Tibial artery (tissue), 4 donors: ENCODE results near the gene PRAMEF5.
"Not testable (repeated sequence)": the region's sequence is repeated elsewhere in the genome, so short reads cannot be mapped to it uniquely, and the experiment has no call there.

ENCODE experiments used
- DNase-seq, 2 donors: peaks; one replicate each; pipeline ENCODE4 v3.0.0-alpha.2; 2019
- H3K27ac ChIP-seq, 2 donors: fragments of 200-600 bp; sonication (generic) in 1 of 2; 1 replicate in 1 of 2; 2 replicates in 1 of 2; pipeline ENCODE4 v1.5.1; 2018 to 2019; ENCODE audit warnings: mild to moderate bottlenecking in 1 of 2
- H3K27me3 ChIP-seq, 2 donors: fragments of 200-600 bp; sonication (generic) in 1 of 2; one replicate each; pipeline versions ENCODE4 v1.5.1 to v1.6.0; 2016 to 2019
- H3K36me3 ChIP-seq, 3 donors: fragments of 200-600 bp; sonication (generic) in 2 of 3; one replicate each; pipeline ENCODE4 v1.5.1; 2016 to 2019; ENCODE audit warnings: mild to moderate bottlenecking in 2 of 3
- H3K4me1 ChIP-seq, 4 donors: fragments of 200-600 bp; sonication (generic) in 2 of 4; 1 replicate in 3 of 4; 2 replicates in 1 of 4; pipeline ENCODE4 v1.5.1; 2016 to 2019
- H3K4me3 ChIP-seq, 2 donors: fragments of 200-600 bp; sonication (generic) in 1 of 2; 1 replicate in 1 of 2; 2 replicates in 1 of 2; pipeline ENCODE4 v1.5.1; 2018 to 2019; ENCODE audit warnings: mild to moderate bottlenecking in 2 of 2
- H3K9me3 ChIP-seq, 3 donors: fragments of 200-600 bp; sonication (generic) in 1 of 3; one replicate each; pipeline ENCODE4 v1.5.1; 2016 to 2019
- CTCF ChIP-seq, 2 experiments: fragments of 200-600 bp in 1 of 2; fragments of 450-650 bp in 1 of 2; IDR thresholded peaks; one replicate each; pipeline ENCODE4 v1.5.1; 2017 to 2019; ENCODE audit warnings: antibody characterized with exemption in 2 of 2, mild to moderate bottlenecking in 1 of 2, moderate library complexity in 1 of 2
- intact Hi-C: fragments of 100-400 bp; cut with DNase I; formaldehyde crosslinking; loops from one replicate; pipeline ENCODE4 v1.15.0; 2023; ENCODE audit warnings: low total_unique reads

The PRAMEF5 gene

GRCh38 chr1:13253898-13254297 lies at the start of gene PRAMEF5:
Gene PRAMEF5, plus strand, starts transcription at chr1:13254198. Its CDS starts 5,071 bp downstream, at chr1:13259269.
- H3K9me3 ChIP-seq, DNase-seq, H3K4me1 ChIP-seq, H3K27me3 ChIP-seq, H3K27ac ChIP-seq, intact Hi-C loops, H3K36me3 ChIP-seq, H3K4me3 ChIP-seq: not testable (repeated sequence)

- DNase-seq, H3K36me3 ChIP-seq, H3K4me1 ChIP-seq, H3K27me3 ChIP-seq, intact Hi-C loops, H3K27ac ChIP-seq, H3K9me3 ChIP-seq, H3K4me3 ChIP-seq: not testable (repeated sequence)
Measured at GRCh38 chr1:13208712-13209111, 45.3 kb upstream of the PRAMEF5 start.

GRCh38 chr1:13216619-13217018 lies 37.4 kb upstream of the PRAMEF5 start:
- H3K4me1 ChIP-seq, intact Hi-C loops: not testable (repeated sequence)

GRCh38 chr1:13219203-13219602 lies 34.8 kb upstream of the PRAMEF5 start:
- H3K36me3 ChIP-seq, H3K27me3 ChIP-seq, H3K4me1 ChIP-seq, H3K27ac ChIP-seq, H3K9me3 ChIP-seq, H3K4me3 ChIP-seq, DNase-seq, intact Hi-C loops: not testable (repeated sequence)

More at GRCh38 chr1:13216619-13217018, 37.4 kb upstream of the PRAMEF5 start:
- DNase-seq, H3K4me3 ChIP-seq, H3K27me3 ChIP-seq, H3K36me3 ChIP-seq, H3K9me3 ChIP-seq, H3K27ac ChIP-seq: not testable (repeated sequence)

- H3K9me3 ChIP-seq, DNase-seq, H3K36me3 ChIP-seq, H3K4me3 ChIP-seq, intact Hi-C loops, H3K27me3 ChIP-seq, H3K4me1 ChIP-seq, H3K27ac ChIP-seq: not testable (repeated sequence)
Measured at GRCh38 chr1:13222788-13223187, 31.2 kb upstream of the PRAMEF5 start.

- Histone ChIP-seq H3K4me1 (no peaks in the 10 kb centered on the region), H3K27me3 (peaks cover 0 to 7% of the 10 kb centered on the region in 2 donors), H3K27ac (no peak overlapping the region), H3K36me3 (no peaks in the 10 kb centered on the region), H3K4me3 (no peak overlapping the region), H3K9me3 (no peaks in the 10 kb centered on the region)
- intact Hi-C loops = no loop called here
- no peak for DNase-seq
- TF ChIP-seq CTCF (IDR thresholded peaks at IDR 0.05) = no peak
Measured at GRCh38 chr1:13224480-13225060, 29.4 kb upstream of the PRAMEF5 start.

- H3K9me3 ChIP-seq, H3K27ac ChIP-seq, intact Hi-C loops, DNase-seq, H3K27me3 ChIP-seq, H3K4me1 ChIP-seq, H3K36me3 ChIP-seq, H3K4me3 ChIP-seq: not testable (repeated sequence)
Measured at GRCh38 chr1:13225675-13226204, 28.3 kb upstream of the PRAMEF5 start, which contains the start of gene PRAMEF18. Gene PRAMEF18, minus strand, starts transcription at chr1:13226154. Its CDS starts 48 bp downstream, at chr1:13226106.

GRCh38 chr1:13227271-13228055 lies 26.5 kb upstream of the PRAMEF5 start:
- H3K9me3 ChIP-seq, DNase-seq, H3K27me3 ChIP-seq, H3K36me3 ChIP-seq, H3K4me3 ChIP-seq, intact Hi-C loops, H3K4me1 ChIP-seq, H3K27ac ChIP-seq: not testable (repeated sequence)

GRCh38 chr1:13228343-13228781 lies 25.6 kb upstream of the PRAMEF5 start:
- no peak for DNase-seq
- Histone ChIP-seq H3K27me3 (peaks cover 0 to 9% of the 10 kb centered on the region in 2 donors), H3K36me3 (no peaks in the 10 kb centered on the region), H3K27ac (no peak overlapping the region), H3K4me1 (no peaks in the 10 kb centered on the region), H3K4me3 (no peak overlapping the region), H3K9me3 (no peaks in the 10 kb centered on the region)
- no peak for TF ChIP-seq CTCF (IDR thresholded peaks at IDR 0.05)
- intact Hi-C loops = no loop called here

GRCh38 chr1:13230096-13230495 lies 23.9 kb upstream of the PRAMEF5 start:
- H3K27ac ChIP-seq, H3K36me3 ChIP-seq, H3K9me3 ChIP-seq, H3K4me3 ChIP-seq, intact Hi-C loops, H3K27me3 ChIP-seq, DNase-seq, H3K4me1 ChIP-seq: not testable (repeated sequence)

- H3K4me3 ChIP-seq, H3K27me3 ChIP-seq, DNase-seq, H3K36me3 ChIP-seq, intact Hi-C loops, H3K9me3 ChIP-seq, H3K27ac ChIP-seq, H3K4me1 ChIP-seq: not testable (repeated sequence)
Measured at GRCh38 chr1:13230601-13231000, 23.4 kb upstream of the PRAMEF5 start.
